SW 1271 (cell line): ENCODE data around the gene POT1.

Experiments used
- DNase-seq, 2 experiments: peaks; one replicate each; lab custom pipeline; 2025; lab: John Stamatoyannopoulos, UW

POT1 gene

DNA sequence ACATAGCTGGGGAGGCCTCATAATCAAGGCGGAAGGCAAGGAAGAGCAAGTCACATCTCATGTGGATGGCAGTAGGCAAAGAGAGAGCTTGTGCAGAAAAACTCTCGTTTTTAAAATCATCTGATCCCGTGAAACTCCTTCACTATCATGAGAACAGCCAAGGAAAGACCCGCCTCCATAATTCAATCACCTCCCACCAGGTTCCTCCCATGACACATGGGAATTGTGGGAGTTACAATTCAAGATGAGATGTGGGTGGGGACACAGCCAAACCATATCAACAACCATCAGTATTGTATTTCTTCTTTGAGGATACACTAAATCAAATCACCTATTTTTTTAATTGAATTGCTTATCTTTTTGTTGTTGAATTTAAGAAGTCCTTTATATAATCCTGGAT is 16.7 kb downstream of the POT1 start:
- DNase-seq: no peak

- no peak for DNase-seq
Measured at GRCh38 chr7:124909808-124910207, 19.8 kb downstream of the POT1 start.

- no peak for DNase-seq
Measured at GRCh38 chr7:124908259-124908658, 21.4 kb downstream of the POT1 start.

GRCh38 chr7:124907490-124907889 is 22.1 kb downstream of the POT1 start:
- no peak for DNase-seq

DNA sequence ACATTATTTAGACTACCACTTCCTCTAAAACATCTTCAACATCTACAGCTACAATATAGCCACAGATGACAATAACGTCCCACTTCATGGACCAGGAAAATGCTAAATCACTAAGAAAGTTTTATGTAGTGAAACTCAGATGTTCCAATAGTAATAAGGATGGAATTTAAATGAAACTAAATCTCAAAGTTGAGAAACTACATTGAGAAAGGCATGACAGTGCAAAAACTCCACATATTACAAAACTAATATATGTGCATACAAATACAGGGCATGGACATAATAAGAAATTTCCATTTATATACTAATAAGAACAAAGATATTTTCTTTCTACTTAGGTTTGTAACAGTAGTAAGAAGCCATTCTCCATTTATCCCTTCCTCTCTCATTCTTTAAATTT is 31.1 kb downstream of the POT1 start:
- DNase-seq: no peak

- no peak for DNase-seq
Measured at GRCh38 chr7:124896001-124896400, 33.6 kb downstream of the POT1 start.

- no peak for DNase-seq
Measured at GRCh38 chr7:124893140-124893827, 36.3 kb downstream of the POT1 start.

- DNase-seq: no peak
Measured at GRCh38 chr7:124887247-124887646, 42.4 kb downstream of the POT1 start.

DNA sequence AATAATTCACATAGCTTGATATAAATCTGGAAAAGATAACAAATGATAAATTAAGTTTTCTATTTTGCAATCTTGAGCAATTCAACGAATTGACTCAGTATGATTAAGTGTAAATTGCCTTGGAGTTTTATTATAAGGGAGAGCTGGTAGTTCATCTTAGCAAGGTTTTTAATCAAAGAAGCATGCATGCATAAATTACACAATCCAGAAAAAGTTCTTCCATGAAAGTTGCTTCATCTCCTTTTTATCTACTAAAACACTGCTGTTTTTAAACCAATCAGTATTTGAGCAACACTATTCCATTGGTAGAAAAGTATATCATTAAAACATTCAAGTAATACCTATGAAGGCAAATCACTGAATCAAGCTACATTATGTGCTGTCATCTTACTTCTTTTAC is 47.6 kb downstream of the POT1 start:
- no peak for DNase-seq

- no peak for DNase-seq
Measured at GRCh38 chr7:124879771-124880170, 49.9 kb downstream of the POT1 start.

DNA sequence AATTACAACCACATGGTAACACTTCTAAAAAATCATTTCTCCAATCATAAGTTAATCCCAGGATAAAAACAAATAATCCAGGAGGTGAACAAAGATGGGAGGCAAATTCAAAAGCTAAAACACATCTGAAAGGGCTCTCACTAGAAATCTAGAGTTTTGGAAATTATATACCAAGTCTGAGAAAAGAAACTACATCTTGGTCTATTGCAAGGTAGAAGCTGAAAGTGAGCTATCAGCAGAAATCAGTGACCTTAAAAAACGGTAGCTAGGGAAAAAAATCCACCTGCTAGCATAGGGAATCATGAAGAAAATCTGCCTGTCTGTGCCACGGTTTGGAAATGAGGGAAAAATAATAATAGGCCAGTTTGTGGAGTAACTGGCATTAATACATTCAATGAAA is 50.5 kb downstream of the POT1 start:
- DNase-seq: no peak

GRCh38 chr7:124874644-124875163 is 54.9 kb downstream of the POT1 start:
- DNase-seq: no peak

- DNase-seq: no peak
Measured at GRCh38 chr7:124857672-124858235, 71.9 kb downstream of the POT1 start.

DNA sequence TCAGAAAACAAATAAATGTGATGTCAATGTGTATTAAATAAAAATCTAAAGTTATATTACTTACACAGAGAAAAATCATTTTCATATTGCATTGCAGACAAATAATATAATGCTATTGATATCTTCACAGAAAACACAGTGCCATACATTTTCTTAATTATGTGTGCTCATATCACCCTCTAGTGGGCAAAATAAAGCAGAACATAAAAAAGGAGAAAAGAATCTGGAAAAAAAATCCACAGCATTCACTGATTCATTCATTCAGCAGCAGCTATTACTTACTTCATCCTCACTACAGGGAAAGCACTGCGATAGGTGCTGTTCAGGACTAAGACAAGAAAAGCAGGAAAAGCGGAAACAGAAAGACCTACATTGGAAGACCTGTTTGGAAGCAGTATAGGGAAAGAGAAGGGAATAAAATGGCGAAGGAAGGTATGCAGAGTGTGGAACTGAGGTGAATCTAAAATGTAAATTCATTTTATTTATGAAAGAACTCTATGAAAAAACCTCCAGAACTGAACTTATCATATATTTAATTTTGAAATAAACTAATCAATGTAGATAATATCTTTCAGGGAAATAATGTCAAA is 73.2 kb downstream of the POT1 start:
- DNase-seq: peak in 1 of 2 experiments; percentile 41

GRCh38 chr7:124843336-124843735 is 86.3 kb downstream of the POT1 start:
- no peak for DNase-seq

DNA sequence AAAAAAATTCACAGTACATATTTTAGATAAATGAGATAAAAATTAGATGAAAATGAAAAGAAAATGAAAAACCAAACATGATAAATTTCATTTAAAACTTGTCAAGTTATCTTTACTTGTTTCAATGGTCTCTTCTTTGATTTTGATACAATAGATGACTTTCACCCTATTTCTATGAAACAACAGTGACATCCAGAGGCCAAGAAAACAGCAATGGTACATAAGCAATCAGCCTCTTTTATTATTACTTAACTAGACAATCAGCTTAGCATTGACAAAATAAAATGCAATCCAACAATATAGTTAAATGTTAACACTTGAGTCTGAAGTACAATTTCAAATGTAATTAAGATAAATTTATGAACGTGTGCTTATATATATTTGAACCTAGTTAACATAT is 89.2 kb downstream of the POT1 start:
- DNase-seq: no peak

DNA sequence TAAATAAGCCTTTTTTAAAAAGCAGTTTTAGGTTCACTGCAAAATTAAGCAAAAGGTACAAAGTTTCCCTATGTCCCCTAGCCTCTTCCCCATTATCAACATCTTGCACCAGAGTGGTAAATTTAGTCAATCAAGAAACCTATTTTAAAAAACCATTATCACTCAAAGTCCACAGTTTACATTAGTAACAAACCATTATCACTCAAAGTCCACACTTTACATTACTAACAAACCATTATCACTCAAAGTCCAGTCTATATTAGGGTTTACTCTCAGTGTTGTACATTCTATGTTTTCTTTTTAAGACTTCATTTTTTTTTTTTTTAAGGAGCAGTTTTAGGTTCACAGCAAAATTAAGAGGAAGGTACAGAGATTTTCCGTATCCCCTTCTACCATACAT is 89.9 kb downstream of the POT1 start:
- no peak for DNase-seq

GRCh38 chr7:124836173-124836572 is 93.5 kb downstream of the POT1 start:
- DNase-seq: no peak

- no peak for DNase-seq
Measured at GRCh38 chr7:124818807-124819206, 110.8 kb downstream of the POT1 start.

GRCh38 chr7:124813994-124814798 is 115.4 kb downstream of the POT1 start:
- DNase-seq: no peak

DNA sequence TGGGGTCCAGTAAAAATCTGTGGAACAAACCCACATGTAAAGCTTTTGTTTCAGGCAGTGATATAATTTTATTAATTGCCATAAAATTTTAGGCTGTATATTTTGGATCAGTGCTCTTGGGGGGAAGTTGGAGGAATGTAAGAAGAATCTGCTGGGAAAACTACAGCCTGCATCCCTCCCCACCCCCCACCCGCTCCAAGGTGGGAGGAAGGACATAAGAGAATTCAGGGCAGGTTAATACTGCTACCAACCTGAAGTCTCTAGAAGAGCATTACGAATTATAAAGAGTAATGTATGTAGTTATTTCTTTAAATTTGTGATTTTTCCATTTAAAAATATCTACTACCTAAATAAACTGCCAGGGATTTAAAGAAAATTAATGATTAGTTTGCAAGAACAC is 116.9 kb downstream of the POT1 start:
- DNase-seq: no peak

- no peak for DNase-seq
Measured at GRCh38 chr7:124811341-124811740, 118.3 kb downstream of the POT1 start.

GRCh38 chr7:124810605-124811004 is 119.0 kb downstream of the POT1 start:
- DNase-seq: no peak
